Germinal center (tissue), 1 donor: Measurements from ENCODE around the gene APOL3.
"Not testable (repeated sequence)": the region's sequence is repeated elsewhere in the genome, so short reads cannot be mapped to it uniquely, and the experiment has no call there.

Experiments
- DNase-seq: peaks from one replicate; pipeline ENCODE4 v3.0.0; 2012; ENCODE audit warnings: mixed read lengths, low spot score

The APOL3 gene

GRCh38 chr22:36156515-36157419, 3.8 kb downstream of the APOL3 start:
- no peak for DNase-seq

GRCh38 chr22:36156119-36156514, 4.4 kb downstream of the APOL3 start:
- no peak for DNase-seq

GRCh38 chr22:36155702-36156101, 4.9 kb downstream of the APOL3 start:
- no peak for DNase-seq

GRCh38 chr22:36154423-36154945, 6.1 kb downstream of the APOL3 start:
- DNase-seq: no peak

GRCh38 chr22:36153501-36154422, 6.8 kb downstream of the APOL3 start:
- no peak for DNase-seq

- not testable (repeated sequence) for DNase-seq
Measured at GRCh38 chr22:36152821-36153220, 7.7 kb downstream of the APOL3 start.

GRCh38 chr22:36152088-36152487, 8.5 kb downstream of the APOL3 start:
- no peak for DNase-seq

- no peak for DNase-seq
Measured at GRCh38 chr22:36151006-36151595, 9.5 kb downstream of the APOL3 start.

- DNase-seq: no peak
Measured at GRCh38 chr22:36149441-36149840, 11.1 kb downstream of the APOL3 start.

- DNase-seq: no peak
Measured at GRCh38 chr22:36148411-36148810, 12.1 kb downstream of the APOL3 start.

- DNase-seq: no peak
Measured at GRCh38 chr22:36147196-36147791, 13.3 kb downstream of the APOL3 start.

- DNase-seq: no peak
Measured at GRCh38 chr22:36145881-36146280, 14.7 kb downstream of the APOL3 start.

GRCh38 chr22:36144886-36145541, 15.5 kb downstream of the APOL3 start:
- DNase-seq: no peak

- DNase-seq: no peak
Measured at GRCh38 chr22:36143956-36144355, 16.6 kb downstream of the APOL3 start.

GRCh38 chr22:36143066-36143815, 17.3 kb downstream of the APOL3 start:
- DNase-seq: no peak

GRCh38 chr22:36141481-36141880, 19.1 kb downstream of the APOL3 start:
- DNase-seq: no peak

- not testable (repeated sequence) for DNase-seq
Measured at GRCh38 chr22:36138709-36139108, 21.8 kb downstream of the APOL3 start.

- no peak for DNase-seq
Measured at GRCh38 chr22:36136988-36137387, 23.6 kb downstream of the APOL3 start.

- no peak for DNase-seq
Measured at GRCh38 chr22:36136475-36136874, 24.1 kb downstream of the APOL3 start.

- no peak for DNase-seq
Measured at GRCh38 chr22:36135306-36135980, 25.1 kb downstream of the APOL3 start.
